Activated T-cell treated with anti-CD3 and anti-CD28 coated beads, Interleukin-2, amount 50 U/mL, for 24 hours (primary cell): ENCODE measurements around the gene DIAPH3.

ENCODE experiments used
- DNase-seq: peaks from one replicate; pipeline ENCODE4 v3.0.0-alpha.2; 2020
- H3K27ac Mint-ChIP-seq: 2 replicates; pipeline ENCODE4 v1.8.0; 2020; ENCODE audit warnings: mild to moderate bottlenecking, mixed read lengths
- H3K27me3 Mint-ChIP-seq: 2 replicates; pipeline ENCODE4 v1.8.0; 2020; ENCODE audit warnings: mixed read lengths
- H3K36me3 Mint-ChIP-seq: 2 replicates; pipeline ENCODE4 v1.8.0; 2020; ENCODE audit warnings: low read depth, mixed read lengths
- H3K4me1 Mint-ChIP-seq: 2 replicates; pipeline ENCODE4 v1.8.0; 2020; ENCODE audit warnings: low read depth, mixed read lengths
- H3K4me3 Mint-ChIP-seq: 2 replicates; pipeline ENCODE4 v1.8.0; 2020; ENCODE audit warnings: mild to moderate bottlenecking, moderate library complexity, mixed read lengths
- H3K9me3 Mint-ChIP-seq: 2 replicates; pipeline ENCODE4 v1.8.0; 2020; ENCODE audit warnings: mixed read lengths

Gene DIAPH3

DNA sequence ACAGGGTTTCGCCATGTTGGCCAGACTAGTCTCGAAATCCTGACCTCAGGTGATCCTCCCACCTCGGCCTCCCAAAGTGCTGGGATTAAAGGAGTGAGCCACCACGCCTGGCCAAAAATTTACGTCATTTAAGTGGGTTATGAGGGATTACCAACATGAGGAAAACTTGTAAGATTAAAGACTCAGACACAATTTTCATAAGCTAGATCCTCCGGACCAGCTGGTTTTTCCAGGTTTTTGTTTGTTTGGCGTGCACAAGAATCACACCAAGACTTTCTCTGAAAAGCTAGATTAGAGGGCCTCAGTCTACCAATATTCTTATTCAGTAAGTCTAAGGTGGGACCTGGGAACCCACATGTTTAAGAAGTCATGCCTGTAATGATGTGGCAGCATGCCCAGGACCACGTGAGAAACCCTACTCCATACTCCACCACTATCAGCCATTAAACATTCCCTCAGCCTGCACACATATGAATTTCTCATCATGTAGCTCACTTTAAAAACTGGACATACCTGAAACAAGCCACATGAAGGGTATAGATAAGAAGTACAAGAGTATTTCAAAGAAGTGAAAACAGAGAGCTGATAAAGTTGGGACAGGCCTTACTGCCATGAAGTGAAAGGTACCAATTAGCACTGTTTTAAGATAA lies 25.7 kb downstream of the DIAPH3 start:
- DNase-seq, result no peak
- H3K4me3 Mint-ChIP-seq, result no peak overlapping the region
- no peaks in the 10 kb centered on the region for H3K27me3 Mint-ChIP-seq
- H3K9me3 Mint-ChIP-seq, result no peaks in the 10 kb centered on the region
- no peak overlapping the region for H3K27ac Mint-ChIP-seq
- H3K36me3 Mint-ChIP-seq, result no peaks in the 10 kb centered on the region
- peaks cover 15% of the 10 kb centered on the region for H3K4me1 Mint-ChIP-seq

DNA sequence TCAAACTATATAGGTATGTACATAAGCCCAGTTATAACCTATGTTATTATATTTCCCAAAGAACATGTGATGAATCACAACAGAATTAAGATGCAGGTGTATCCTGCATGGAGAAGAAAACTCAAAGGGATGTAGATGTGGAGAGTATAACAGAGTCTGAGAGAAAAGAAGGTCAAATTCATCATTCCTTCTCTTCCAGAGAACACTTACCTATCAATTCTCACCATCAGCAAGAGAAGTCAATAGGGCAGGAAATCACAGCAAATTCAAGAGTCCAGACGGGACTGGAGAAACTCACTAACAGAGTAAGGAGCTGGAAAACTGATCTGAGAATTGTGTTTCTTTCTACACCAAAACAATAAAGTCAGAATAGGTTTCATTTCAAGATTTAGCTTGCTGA lies 28.4 kb downstream of the DIAPH3 start:
- no peak overlapping the region for H3K4me3 Mint-ChIP-seq
- H3K4me1 Mint-ChIP-seq, result peaks cover 15% of the 10 kb centered on the region
- peaks cover 2% of the 10 kb centered on the region for H3K36me3 Mint-ChIP-seq
- no peak for DNase-seq
- no peaks in the 10 kb centered on the region for H3K9me3 Mint-ChIP-seq
- no peak overlapping the region for H3K27ac Mint-ChIP-seq
- H3K27me3 Mint-ChIP-seq, result no peaks in the 10 kb centered on the region

DNA sequence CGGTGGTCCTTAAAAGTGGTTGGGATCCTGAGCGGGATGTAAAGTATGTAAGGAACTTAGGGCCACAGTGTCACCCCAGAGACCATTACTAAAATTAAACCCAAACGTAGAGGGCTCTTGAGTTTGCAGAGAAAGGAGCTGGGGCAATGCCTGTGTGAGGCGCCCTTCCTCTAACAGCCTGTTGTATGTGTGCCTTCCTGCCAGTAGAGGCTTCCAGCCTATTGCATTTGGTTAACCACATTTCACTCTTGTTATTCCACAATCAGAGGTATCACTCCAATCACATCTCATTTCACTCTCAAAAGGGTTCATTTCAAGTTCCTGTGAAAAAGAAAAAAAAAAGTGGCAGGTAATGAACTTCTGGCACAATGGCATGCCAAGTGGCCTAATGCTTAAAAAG lies 29.4 kb downstream of the DIAPH3 start:
- Mint-ChIP-seq H3K36me3 (peaks cover 2% of the 10 kb centered on the region), H3K27me3 (no peaks in the 10 kb centered on the region), H3K4me1 (peaks cover 15% of the 10 kb centered on the region), H3K4me3 (no peak overlapping the region), H3K9me3 (no peaks in the 10 kb centered on the region), H3K27ac (no peak overlapping the region)
- DNase-seq, result no peak

DNA sequence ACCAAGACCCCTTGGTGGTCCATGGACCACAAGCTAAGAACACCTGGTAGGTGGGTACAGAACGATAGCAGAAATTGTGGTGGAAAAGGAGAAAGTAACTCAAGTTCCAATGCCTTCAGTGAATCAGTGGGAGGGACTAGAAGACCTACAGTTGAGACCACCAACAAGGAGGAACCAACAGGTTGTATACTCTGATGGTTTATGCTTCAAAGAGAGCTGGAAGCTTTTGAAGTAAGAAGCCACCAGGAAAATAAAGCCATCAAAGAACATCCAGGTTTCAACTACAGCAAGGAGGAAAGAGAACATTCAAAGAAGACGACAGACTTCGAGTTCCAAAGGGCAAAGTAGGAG lies 42.4 kb downstream of the DIAPH3 start:
- Mint-ChIP-seq H3K4me1 (peaks cover 5% of the 10 kb centered on the region), H3K4me3 (no peak overlapping the region), H3K9me3 (peaks cover 12% of the 10 kb centered on the region), H3K27ac (no peak overlapping the region), H3K27me3 (no peaks in the 10 kb centered on the region), H3K36me3 (peaks cover 6% of the 10 kb centered on the region)
- DNase-seq, result no peak

DNA sequence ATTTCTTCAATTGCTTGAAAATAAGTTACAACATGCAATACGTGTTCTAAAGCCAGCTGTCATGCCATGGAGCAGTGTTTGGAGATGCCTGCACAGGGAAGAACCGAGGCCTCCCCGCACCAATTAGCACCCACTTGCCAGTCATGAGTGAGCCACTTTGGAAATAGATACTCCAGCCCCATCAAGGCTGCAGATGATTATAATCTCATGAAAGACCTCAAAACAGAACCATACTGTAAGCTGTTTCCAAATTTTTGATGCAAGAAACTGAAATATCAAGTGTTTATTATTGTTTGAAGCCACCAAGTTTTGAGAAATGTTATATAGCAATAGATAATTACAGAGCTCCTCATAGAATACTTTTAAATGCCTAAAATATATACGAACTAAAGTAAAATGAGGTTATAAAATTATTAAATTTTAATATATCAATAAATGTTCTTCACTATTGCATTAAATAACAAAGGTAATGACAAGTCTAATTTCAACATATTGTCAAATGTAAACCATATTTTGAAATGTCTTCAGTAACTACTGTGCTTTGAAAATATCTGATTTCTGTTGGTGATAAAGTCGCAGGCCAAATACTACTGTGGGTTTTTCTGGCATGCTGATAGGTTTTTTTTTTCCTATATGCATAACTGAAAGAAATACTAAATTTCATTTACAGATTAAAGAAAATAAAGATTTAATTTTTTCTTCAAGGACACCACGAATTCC lies 43.0 kb downstream of the DIAPH3 start:
- no peak for DNase-seq
- peaks cover 5% of the 10 kb centered on the region for H3K4me1 Mint-ChIP-seq
- H3K9me3 Mint-ChIP-seq, result peaks cover 9% of the 10 kb centered on the region
- no peak overlapping the region for H3K27ac Mint-ChIP-seq
- H3K36me3 Mint-ChIP-seq, result peaks cover 4% of the 10 kb centered on the region
- H3K4me3 Mint-ChIP-seq, result no peak overlapping the region
- no peaks in the 10 kb centered on the region for H3K27me3 Mint-ChIP-seq

DNA sequence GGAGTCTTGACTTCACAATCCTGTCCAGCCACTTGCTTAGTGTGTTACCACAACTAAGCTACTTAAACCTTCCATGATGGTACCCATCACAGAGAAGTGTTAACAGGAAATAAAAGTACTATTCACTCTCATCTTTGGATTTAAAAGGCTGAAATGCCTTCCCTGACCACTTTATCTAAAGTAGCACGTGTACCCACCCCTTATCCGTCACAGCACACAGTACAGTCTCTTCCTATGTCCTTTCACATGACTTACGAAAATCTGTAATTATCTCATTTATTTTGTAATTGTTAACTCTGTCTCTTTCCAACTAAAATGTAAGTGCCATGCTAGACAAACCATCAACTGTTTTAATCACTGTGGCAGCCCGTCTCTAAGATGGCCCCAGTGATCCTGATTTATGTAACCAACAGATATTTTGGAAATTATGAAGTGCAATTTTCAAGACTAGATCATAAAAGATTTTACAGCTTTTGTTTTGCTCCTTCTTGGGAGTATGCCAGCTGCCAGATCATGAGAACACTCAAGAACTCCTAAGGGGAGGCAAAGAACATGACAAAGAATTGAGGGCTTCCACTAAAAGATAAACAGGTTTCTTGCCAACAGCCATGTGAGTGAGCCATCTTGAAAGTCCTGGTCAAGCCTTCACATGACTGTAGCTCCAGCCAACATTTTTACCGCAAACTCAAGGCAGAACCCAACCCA lies 44.9 kb downstream of the DIAPH3 start:
- no peak for DNase-seq
- no peaks in the 10 kb centered on the region for H3K27me3 Mint-ChIP-seq
- H3K4me1 Mint-ChIP-seq, result peaks cover 5% of the 10 kb centered on the region
- H3K9me3 Mint-ChIP-seq, result peaks cover 18% of the 10 kb centered on the region
- no peak overlapping the region for H3K27ac Mint-ChIP-seq
- H3K4me3 Mint-ChIP-seq, result no peak overlapping the region
- peaks cover 8% of the 10 kb centered on the region for H3K36me3 Mint-ChIP-seq

DNA sequence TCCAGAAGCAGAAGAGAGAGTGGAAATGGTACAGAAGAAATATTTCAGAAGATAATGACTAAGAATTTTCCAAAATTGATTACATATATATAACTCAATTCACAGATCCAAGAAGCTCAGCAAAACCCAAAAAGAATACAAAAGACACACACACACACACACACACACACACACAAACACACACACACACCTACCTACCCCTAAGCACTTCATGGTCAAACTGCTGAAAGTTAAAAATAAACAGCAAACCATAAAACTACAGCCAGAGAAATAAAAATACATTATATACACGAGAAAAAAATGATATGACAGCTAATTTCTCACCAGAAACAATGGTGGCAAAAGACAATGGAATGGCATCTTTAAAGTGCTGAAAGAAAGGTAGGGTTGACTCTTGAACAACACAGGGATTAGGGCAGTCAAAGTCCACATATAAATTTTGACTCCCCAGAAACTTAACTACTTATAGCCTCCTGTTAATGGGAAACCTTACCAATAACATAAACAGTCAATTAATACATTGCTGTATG lies 49.2 kb downstream of the DIAPH3 start:
- no peak overlapping the region for H3K27ac Mint-ChIP-seq
- H3K36me3 Mint-ChIP-seq, result peaks cover 17% of the 10 kb centered on the region
- no peak for DNase-seq
- H3K4me3 Mint-ChIP-seq, result no peak overlapping the region
- H3K4me1 Mint-ChIP-seq, result peaks cover 5% of the 10 kb centered on the region
- H3K27me3 Mint-ChIP-seq, result no peaks in the 10 kb centered on the region
- H3K9me3 Mint-ChIP-seq, result peaks cover 22% of the 10 kb centered on the region

DNA sequence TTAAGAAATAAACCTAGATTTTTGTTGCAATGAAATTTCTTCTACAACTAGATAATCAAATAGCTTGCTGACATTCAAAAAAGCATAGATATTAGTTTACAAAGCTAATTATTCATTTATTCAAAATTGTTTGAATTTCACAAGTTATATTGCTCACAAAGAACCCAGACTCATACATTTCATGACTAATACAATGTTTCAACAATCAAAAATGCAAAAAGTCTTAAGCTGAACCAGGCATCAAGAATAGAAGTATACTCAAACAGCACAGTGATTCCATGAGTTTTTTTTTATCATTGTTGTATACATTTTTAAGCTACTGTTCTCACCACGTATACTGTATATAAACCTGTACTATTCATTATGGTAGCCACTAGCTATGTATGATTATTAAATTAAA lies 51.0 kb downstream of the DIAPH3 start:
- peaks cover 17% of the 10 kb centered on the region for H3K9me3 Mint-ChIP-seq
- peaks cover 21% of the 10 kb centered on the region for H3K36me3 Mint-ChIP-seq
- no peak overlapping the region for H3K4me3 Mint-ChIP-seq
- no peak overlapping the region for H3K27ac Mint-ChIP-seq
- no peaks in the 10 kb centered on the region for H3K27me3 Mint-ChIP-seq
- H3K4me1 Mint-ChIP-seq, result peaks cover 5% of the 10 kb centered on the region
- DNase-seq, result no peak

DNA sequence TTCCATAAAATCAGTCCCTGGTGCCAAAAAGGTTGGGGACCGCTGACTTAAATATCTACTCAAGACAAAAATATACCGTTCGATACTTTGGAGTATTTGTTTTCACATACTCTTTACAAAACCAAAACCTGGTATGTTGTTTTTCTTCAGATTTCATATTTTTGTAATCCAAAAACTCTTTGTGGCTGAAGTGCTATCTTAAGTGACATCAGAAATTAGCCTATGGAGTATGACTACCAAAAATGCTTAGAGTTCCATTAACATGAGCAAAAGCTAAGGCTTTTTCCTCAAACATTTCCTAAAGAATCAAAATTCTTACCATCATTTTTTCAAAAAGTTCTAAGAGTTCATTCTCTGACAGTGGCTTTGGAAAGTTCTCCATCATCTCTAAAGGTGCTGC lies 52.0 kb downstream of the DIAPH3 start:
- H3K27me3 Mint-ChIP-seq, result no peaks in the 10 kb centered on the region

DNA sequence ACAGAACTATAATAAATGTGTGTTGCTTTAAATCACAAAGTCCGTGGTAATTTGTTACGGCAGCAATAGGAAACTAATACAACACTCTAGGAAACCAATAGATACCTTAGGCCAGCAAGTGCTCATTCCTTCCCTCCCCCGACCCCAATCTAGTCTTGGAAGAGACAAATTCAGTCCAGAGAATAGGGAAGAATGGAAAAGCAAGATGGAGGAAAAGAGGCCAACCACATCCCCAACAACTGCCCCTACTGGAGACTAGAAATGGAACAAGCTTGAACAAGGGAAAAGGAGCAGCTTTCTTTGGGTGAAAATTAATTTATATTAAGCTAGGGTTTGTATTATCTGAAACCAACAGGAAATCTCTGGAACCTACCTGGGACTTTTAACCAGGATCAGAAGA lies 54.4 kb downstream of the DIAPH3 start:
- Mint-ChIP-seq H3K4me3 (no peak overlapping the region), H3K27me3 (no peaks in the 10 kb centered on the region), H3K4me1 (peaks cover 5% of the 10 kb centered on the region), H3K9me3 (peaks cover 9% of the 10 kb centered on the region), H3K27ac (no peak overlapping the region), H3K36me3 (peaks cover 21% of the 10 kb centered on the region)
- DNase-seq, result no peak

More for the DNA sequence above, 52.0 kb downstream of the DIAPH3 start:
- H3K4me3 Mint-ChIP-seq, result no peak overlapping the region
- H3K27ac Mint-ChIP-seq, result no peak overlapping the region
- no peak for DNase-seq
- peaks cover 5% of the 10 kb centered on the region for H3K4me1 Mint-ChIP-seq
- peaks cover 21% of the 10 kb centered on the region for H3K36me3 Mint-ChIP-seq
- peaks cover 17% of the 10 kb centered on the region for H3K9me3 Mint-ChIP-seq

DNA sequence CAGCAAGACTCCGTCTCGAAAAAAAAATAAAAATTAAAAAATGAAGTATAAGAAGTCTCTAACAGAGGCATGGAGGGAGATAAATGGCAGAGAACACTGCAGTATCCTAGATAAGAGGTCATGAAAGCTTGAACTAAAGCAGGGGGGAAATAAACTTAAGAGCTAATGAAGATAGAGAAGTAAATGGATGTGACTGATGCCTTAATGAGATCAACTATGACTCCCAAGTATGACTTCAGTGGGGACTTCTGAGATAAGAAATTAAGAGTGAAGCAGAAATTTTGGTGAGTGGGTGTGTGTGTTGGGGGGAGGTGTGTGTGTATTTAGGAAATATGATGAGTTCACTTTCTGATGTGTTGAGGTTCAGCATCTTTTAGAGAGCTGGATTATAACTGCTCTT lies 55.1 kb downstream of the DIAPH3 start:
- Mint-ChIP-seq H3K4me1 (peaks cover 5% of the 10 kb centered on the region), H3K36me3 (peaks cover 17% of the 10 kb centered on the region), H3K27ac (no peak overlapping the region), H3K4me3 (no peak overlapping the region), H3K27me3 (no peaks in the 10 kb centered on the region), H3K9me3 (peaks cover 3% of the 10 kb centered on the region)
- no peak for DNase-seq

DNA sequence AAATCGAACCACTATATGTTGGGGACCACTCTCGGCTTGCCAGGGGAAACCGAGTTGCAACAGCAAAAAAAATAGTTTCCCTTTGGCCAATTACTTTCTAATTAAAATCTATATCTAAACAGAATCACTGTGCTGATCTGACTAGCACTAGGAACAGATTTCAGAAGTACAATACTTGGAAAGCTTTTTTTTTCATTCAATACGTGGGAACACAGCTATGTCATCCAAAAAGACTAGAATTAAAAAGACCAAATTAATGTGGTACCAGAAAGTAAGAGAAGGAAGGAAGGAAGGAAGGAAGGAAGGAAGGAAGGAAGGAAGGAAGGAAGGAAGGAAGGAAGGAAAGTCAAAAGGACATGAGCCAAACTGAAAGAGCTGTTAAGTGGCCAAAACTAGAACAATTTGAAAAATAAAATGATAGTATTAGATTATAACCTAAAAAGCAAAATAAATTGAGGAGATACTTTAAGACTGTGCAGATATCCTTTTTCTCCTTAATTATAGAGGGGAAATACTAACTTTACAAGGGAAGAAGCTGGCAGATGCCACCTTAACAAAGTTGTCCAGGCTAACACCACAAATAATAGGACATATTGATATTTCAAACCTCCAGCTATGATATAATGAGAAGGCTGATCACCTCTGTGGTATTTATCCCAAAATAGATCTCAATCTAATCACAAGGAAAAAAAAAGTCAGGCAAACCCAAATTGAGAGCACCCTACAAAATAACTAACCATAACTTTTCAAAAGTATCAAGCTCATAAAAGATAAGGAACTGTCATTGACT lies 63.9 kb downstream of the DIAPH3 start:
- Mint-ChIP-seq H3K27me3 (no peaks in the 10 kb centered on the region), H3K9me3 (no peaks in the 10 kb centered on the region)
- no peak for DNase-seq

DNA sequence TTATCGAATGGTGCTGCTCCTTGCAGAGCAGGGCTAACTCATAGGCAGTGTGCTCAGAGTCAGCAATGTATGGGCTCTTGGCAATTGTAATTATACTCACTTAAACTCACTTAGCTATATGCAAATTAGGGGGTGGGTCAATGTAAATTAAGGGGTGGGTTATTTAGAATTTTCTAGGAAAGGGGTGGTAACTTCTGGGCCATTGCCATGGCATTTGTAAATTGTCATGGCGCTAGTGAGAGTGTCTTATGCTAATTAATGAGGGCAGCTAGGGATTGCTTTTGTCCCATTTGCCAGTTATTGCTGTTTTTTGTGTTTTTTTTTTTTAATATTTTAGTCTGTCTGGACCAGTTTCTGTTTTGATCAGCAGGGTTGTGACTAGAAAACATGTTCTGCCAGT lies 68.4 kb downstream of the DIAPH3 start:
- Mint-ChIP-seq H3K4me3 (no peak overlapping the region), H3K27ac (no peak overlapping the region), H3K36me3 (peaks cover 7% of the 10 kb centered on the region), H3K27me3 (no peaks in the 10 kb centered on the region), H3K4me1 (peaks cover 4% of the 10 kb centered on the region), H3K9me3 (no peaks in the 10 kb centered on the region)
- no peak for DNase-seq

More for the DNA sequence above, 63.9 kb downstream of the DIAPH3 start:
- no peak overlapping the region for H3K27ac Mint-ChIP-seq
- no peak overlapping the region for H3K4me3 Mint-ChIP-seq
- H3K4me1 Mint-ChIP-seq, result no peaks in the 10 kb centered on the region
- H3K36me3 Mint-ChIP-seq, result no peaks in the 10 kb centered on the region

DNA sequence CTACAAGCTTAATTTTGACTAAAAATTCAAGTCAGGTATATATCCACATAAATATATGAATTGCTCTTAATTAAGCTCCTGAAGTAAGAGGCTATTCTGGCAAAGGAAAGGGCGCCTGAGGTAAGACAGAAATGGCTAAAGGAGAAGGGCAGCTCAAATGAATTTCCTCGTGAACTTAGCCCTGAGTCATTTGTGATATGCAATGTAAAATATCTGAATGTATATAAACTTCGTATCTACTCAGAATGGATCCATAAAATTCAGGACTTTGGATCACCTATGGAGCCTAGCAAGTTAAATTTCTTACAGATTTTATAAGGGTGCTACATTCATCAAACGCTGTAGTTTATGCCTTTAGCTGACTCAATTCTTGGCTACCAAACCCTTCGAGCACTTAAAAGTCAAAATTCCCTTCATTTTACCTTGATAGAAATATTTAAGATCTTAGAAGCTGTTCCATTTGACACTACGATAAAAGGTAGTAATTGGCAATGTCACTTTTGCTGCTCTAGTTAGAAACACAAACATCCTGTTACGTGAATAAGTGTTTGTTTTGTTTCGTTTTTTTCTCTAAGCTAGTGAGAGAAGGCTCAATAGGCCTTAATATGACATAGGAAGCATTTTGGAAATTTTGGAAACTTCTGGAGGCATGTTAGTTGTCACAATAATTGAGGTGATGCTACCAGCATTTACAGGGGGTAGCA lies 69.2 kb downstream of the DIAPH3 start:
- peaks cover 9% of the 10 kb centered on the region for H3K36me3 Mint-ChIP-seq
- H3K4me3 Mint-ChIP-seq, result no peak overlapping the region
- no peak overlapping the region for H3K27ac Mint-ChIP-seq
- no peaks in the 10 kb centered on the region for H3K9me3 Mint-ChIP-seq
- no peak for DNase-seq
- H3K27me3 Mint-ChIP-seq, result no peaks in the 10 kb centered on the region
- H3K4me1 Mint-ChIP-seq, result peaks cover 4% of the 10 kb centered on the region
